ENCODE measurements around the gene MTRF1L.
"Not testable (repeated sequence)": the region's sequence is repeated elsewhere in the genome, so short reads cannot be mapped to it uniquely, and the experiment has no call there.

Gene MTRF1L

DNA sequence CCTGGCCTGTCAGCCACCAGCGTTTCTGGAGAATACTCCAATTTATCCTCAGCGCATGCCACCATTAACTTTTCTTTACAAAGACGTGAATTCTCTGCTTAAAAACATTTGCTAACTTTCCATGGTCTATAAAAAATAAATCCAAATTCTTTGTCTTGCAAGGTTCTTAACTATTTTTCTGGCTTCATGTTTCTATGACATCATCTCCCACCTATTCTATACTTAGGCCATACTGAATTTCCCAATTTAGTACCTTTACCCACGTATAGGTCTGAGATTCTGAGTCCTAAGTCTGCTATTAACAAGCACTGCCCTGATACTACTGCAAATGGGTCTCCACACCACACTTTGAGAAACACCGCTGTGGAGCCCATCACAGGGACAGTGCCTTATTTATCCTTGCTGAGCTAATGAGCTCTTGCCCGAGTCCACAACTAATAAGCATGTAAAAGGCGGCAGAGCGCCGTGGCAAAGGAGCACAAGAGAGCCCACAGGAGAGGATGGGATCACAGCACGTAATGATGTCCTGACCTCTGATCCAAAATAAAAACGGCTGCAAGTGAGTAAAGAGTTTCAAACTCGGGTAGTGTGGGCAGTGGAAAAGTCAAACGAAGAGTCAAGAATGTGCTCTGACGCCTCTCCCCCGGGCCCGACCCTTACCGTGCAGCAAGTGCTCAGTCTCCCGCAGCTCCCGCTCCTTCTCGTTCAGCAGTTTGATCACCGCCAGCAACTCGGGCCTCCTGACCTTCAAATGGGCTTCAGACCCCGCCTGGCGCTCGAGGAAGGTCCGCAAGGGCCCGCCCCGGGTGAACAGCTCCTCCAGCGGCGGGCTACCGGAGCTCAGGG lies 519 bp downstream of the MTRF1L start:
- DNase-seq: peak; percentile 63

- not testable (repeated sequence) for DNase-seq
These were observed 1.7 kb downstream of the MTRF1L start for GRCh38 chr6:153000790-153001189.

GRCh38 chr6:153000243-153000642 lies 2.3 kb downstream of the MTRF1L start:
- DNase-seq: peak; percentile 33

DNA sequence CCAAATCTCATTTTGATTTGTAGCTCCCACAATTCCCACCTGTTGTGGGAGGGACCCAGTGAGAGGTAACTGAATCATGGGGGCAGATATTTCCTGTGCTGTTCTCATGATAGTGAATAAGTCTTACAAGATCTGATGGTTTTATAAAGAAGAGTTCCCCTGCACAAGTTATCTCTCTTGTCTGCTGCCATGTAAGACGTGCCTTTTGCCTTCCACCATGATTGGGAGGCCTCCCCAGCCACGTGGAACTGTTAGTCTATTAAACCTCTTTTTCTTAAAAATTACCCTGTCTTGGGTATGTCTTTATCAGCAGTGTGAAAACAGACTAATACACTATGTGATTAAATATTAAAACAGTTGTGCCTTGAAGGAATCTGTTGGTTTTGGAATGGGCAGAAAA lies 3.0 kb downstream of the MTRF1L start:
- DNase-seq: not testable (repeated sequence)

DNA sequence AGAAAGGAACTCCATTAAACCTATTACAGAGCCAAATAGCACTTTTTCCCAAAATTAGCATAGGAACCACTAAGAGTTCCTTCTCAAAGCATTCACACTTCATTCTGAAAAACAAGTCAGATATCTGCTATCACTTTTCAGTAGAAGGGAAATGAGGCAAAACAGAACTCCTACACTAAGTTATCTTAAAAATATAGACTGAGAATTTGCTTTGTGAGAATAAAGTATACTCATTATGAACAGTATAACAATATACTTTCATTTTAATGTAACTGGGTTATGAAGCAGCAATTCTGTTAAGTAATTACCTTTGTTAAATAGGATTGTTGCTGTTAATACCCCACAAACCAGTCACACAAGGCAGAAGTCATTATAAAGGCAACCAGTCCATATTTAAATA lies 8.7 kb downstream of the MTRF1L start:
- DNase-seq: no peak

- peak; percentile 49 for DNase-seq
These were observed 9.1 kb downstream of the MTRF1L start for GRCh38 chr6:152993431-152993830.

DNA sequence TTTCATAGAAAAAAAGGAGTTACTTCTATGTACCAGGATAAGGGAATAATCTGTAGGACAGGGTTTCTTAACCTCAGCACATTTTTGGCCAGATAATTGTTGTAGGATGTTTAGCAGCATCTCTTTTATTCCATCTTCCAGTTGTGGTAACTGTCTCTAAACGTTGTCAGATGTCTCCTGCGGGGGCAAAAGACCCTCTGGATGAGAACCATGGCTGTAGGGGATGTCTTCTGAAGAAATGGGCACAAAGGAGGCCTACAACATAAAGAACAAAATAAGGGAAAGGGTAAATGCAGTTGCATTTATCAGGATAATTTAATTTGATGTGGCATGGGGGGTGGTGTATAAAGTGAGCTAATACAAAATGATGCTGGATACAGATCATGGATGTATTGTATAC lies 15.5 kb downstream of the MTRF1L start:
- DNase-seq: no peak

GRCh38 chr6:152985300-152985699 lies 17.2 kb downstream of the MTRF1L start:
- DNase-seq: not testable (repeated sequence)

DNA sequence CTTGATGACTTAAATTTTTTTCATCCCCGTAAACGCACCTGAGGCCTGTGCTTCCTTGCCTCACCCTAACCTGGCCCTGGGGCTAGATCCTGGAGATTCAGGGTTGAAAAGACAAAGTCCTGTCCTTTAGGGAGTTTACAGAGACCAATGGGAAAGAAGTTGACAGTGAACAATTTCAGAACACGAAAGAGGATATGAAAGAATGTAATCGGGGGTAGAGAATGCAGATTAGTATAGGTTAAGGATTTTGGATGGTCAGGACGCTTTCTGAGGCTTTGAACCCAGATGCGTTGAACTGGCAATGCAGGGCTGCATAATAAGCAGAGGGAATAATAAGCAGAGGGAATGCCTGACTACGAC lies 18.0 kb downstream of the MTRF1L start:
- DNase-seq: peak; percentile 68

GRCh38 chr6:152983637-152984512 lies 18.6 kb downstream of the MTRF1L start:
- peak; percentile 88 for DNase-seq

DNA sequence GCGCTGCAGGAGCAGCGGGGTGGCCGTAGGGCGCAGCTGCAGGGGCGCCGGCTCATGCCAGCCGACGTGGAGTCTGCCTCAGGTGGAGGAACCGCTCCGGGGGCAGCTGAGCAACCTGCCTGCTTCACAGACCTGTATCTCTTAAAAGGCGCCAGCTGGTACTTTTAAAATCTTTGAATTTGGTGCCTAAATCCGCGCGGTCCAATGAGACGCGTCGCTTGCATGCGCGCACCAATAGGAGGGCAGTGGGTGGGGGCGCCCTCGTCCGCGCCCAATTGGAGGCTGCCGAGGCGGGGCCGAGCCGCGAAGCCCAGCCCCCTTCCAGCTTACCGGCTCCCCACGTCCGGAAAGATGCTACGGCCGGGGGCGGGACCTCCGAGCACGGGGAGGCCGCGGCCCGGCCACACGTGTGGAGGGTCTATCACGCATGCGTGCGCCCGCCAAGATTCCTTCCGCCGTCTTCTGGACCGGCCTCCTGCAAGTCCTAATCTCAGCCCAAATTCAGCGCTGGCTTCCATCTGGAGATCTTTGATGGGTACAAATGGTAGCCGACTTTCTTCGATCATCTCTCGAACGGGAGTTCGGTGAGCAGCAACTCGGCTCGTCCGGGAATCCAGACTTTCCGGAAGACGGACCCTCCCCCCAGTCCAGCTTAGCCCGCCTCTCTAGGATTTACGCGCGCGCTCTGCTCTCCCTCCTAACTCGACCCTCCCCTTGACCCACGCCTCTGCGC lies 19.4 kb downstream of the MTRF1L start, which contains the start of gene FBXO5:
FBXO5 (minus strand) TSS at position 138 of the 733 bp plus-strand sequence; CDS start at position 56, 82 bp downstream.
- peak; percentile 99 for DNase-seq

DNA sequence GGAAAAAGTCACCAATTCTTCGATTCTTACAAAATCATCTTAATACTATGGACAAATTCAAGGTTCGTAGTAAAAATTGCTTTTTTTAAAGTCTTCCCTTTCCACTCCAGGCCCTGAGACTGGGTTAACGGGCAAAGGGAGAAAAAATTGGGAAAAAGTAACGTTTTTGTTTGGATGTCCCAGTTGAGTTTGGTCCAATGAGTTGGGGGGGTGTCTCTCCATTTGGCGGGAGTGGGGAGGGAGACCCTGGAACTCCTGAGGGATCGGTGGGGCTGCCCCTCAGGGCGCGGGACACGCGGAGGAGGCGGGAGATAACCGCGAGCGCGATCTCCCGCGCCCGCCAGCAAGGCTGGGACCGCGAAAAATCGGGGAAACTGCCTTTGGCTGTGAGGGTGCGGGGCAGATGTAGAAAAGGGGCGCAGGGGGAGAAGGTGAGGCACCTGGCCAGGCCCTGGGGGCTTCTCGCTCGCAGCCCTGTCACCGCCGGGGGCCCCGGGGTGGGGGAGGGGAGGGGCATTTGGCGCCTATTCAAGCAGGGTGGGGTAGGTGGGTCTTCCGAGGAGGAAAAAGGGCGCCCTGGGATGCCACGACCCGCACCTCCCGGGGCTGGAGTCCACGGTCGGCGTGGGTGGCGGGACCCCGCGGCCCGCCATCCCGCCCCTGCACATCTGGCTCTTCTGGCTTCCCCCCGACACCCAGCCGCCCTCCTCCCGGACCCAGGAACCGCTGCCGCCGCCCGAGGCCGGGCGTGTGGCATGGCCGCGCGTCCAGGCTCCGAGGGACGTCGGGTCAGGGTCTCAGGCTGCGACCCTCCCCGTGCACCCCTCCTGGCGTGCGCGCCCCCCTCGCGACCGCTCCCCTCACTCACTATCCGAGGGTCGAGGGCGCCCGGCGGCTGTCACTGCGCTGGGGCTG lies 20.3 kb downstream of the MTRF1L start:
- DNase-seq: peak; percentile 53

- DNase-seq: peak; percentile 46
These were observed 21.3 kb downstream of the MTRF1L start for GRCh38 chr6:152981219-152981618.

- peak; percentile 38 for DNase-seq
These were observed 21.9 kb downstream of the MTRF1L start for GRCh38 chr6:152980656-152981055.

- no peak for DNase-seq
These were observed 23.4 kb downstream of the MTRF1L start for GRCh38 chr6:152979116-152979515.

DNA sequence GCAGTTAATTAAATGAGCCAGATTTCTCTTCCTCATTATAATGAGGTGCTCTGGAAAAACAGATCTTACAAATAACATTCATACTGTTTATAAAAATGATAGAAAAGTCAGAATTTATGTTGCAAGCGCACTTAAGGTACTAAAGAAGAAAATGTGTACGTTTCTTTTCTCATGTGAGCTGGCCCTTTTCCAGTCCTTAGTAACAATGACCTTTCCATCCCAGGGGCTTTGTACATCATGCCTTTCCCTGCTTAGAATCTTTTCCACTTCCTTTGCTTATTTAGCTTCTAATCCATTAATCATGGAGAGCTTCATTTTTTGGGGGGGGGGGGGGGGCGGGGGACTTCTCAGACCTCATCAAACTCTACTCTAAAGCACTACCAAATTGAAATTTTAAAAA lies 24.5 kb downstream of the MTRF1L start:
- DNase-seq: no peak

DNA sequence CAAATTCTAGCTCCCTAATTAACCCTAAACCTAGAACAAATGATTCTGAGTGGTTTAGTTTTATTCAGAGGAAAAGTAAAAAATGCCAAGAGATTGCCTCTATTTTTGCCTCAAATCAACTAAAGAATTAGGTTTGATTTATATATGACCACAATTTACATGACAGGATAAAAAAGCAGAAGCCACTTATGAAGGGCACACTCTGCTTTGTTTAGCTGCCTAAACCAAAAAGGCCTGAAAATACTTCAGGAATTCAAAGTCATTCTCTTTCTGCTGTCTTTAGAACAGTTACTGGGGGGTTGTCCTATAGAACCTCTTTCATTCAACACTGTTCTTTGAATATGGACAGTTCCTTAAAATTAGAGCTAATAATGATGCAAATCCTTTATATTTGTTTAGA lies 25.0 kb downstream of the MTRF1L start:
- DNase-seq: peak; percentile 33

DNA sequence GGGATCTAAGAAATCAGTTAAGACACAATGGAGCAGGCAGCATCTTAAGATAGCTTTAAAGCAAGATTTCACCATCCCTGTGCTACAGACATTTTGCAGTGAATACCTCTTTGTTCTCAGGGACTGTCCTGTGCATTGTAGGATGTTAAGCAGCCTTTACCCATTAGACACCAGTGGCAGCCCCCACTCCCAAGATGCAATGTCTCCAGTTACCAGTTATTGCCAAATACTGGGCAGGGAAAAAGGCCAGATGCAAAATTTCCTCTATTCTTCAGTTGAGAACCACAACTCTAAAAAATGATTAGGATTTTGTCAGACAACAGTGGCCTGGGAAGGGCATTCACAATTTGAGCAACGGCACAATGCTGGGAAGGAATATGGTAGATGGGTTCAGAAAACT lies 25.8 kb downstream of the MTRF1L start:
- DNase-seq: peak; percentile 29

DNA sequence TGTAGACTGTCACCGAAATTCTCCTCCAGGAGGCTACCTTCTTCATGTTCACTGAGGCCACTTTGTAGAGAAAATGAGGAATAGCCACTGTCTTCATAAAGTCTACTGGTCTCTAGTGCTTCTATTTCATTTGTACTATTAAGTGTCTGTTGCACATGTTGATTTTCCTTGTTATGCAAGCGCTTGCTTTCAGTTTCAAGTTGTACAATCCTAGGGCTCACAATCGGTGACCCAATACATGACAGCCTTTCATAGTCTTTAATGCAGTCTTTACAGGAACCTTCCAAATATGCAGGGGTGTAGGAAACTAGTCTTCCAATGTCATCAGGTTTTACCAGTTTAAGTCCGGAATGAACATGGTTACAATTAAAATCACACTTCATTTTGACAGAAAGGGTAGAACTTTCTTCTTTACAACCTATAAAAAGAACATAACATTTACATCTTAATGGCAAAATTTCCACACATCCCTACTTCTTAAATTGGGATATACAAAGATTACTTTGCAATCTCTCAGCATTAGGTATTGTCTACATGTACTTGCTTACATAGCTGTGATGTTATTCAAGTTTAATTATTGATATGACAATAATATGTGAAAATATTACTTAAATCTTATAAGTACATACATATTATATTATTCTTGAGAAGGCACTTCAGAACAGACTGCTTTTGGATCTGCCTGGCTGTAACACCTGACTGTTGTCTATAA lies 27.1 kb downstream of the MTRF1L start:
- DNase-seq: peak; percentile 38

DNA sequence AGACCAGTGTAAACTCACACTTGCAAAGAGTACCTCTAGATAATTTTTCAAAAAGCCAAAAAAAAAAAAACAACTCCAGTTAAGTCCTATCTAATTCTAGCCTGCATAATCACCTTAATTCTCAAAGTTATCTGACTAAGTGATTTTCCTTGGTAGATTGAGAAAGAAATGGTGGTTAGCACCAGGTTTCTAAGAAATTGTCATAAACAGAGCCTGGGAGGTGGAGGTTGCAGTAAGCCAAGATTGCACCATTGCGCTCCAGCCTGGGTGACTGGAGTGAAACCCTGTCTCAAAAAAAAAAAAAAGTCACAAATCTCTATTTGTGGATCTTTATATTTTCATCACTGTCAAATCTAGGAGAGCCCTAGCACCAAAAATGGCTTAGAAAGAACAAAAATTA lies 28.6 kb downstream of the MTRF1L start:
- DNase-seq: peak; percentile 40

DNA sequence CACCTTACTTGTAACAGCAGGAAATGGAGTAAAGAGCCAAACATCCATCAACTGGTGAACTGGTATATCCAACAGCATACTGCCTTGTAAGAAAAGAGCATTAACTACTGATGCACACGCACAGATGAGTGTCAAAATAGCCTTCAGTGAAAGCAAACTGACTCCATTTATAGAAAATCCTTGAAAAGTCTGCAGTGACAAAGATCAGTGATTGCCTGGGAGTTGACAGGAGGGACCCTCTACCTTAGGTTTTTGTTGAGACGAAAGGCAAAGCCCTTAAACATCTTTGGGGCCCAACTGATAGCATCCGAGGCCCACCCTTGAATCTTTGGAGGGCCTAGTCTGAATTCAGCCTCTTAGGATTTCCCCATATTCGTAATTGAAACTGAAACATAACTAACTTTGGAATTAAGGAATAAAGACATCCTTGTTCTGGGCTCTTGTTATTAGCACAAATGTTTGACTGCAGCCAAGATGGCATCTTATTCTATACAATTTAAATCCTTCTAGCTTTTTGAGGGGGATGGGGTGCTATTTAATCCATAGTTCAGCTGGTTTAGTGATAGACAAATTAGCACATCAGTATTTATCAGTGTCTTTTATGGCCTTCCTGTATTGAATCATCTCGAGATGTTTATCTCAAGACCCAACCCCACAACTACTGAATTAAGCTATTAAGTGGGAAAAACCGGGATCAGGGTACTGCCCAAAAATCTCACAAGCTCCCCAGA lies 32.7 kb downstream of the MTRF1L start:
- no peak for DNase-seq

Data from OCI-M1 (cell line).